Measurements from ENCODE around the gene MRGPRF. TPM values are rescaled to one million over a fixed set of nuclear protein-coding genes. Genes with fewer than 3 reads are reported as not detected.

Gene MRGPRF
- total and polyA plus RNA-seq, 2 of the 8 experiments (the other 6 are each of a cell fraction or from before 2014, with no cell fraction given) = 7.5 to 11.0 TPM

GRCh38 chr11:69037544-69037943, 24.5 kb upstream of the MRGPRF start:
- H2BK12ac ChIP-seq (ENCODE audit: low read depth, low read length) = no peak overlapping the region
- H3K23me2 ChIP-seq (ENCODE audit: low read depth, low read length) = no peaks in the 10 kb centered on the region
- H3K27ac ChIP-seq (ENCODE audit: low read depth, low read length) = no peak overlapping the region
- DNase-seq (ENCODE audit: low read depth in 1 of 2, low spot score in 2 of 2) (no peak), FAIRE-seq (no peak)
- H3K4ac ChIP-seq (replicated peaks; ENCODE audit: insufficient read length, low read depth, low read length) = no peak overlapping the region
- H3K23ac ChIP-seq (ENCODE audit: insufficient read length) = no peak overlapping the region
- no peak overlapping the region for H3K4me3 ChIP-seq (ENCODE audit: extremely low read depth in 1 of 4, insufficient read depth in 2 of 4, low read depth in 3 of 4, low read length in 4 of 4)
- WGBS, 2 experiments (ENCODE audit: extremely low coverage in 1 of 2, insufficient coverage in 1 of 2, insufficient read length in 1 of 2, insufficient replicate concordance in 2 of 2, low coverage in 1 of 2, low lambda C conversion rate in 2 of 2, missing lambda C conversion rate in 1 of 2) = 94% methylated on average over 8 of the region's 8 CpGs; no CpG with 5 or more reads in 1 of the 2 experiments
- no peaks in the 10 kb centered on the region for H3K79me1 ChIP-seq (ENCODE audit: low read depth, low read length)
- H3K27me3 ChIP-seq (replicated peaks in 1 of 4; ENCODE audit: control insufficient read depth in 3 of 4, extremely low read depth in 1 of 4, insufficient read depth in 3 of 4, low read length in 3 of 4) = no peaks in the 10 kb centered on the region; a peak in 1 of 7 replicates
- H2BK15ac ChIP-seq (ENCODE audit: low read length) = no peak overlapping the region
- no peak overlapping the region for H4K5ac ChIP-seq (ENCODE audit: insufficient read length, low read depth, low read length)
- no peak overlapping the region for H2AFZ ChIP-seq (ENCODE audit: low read length)
- POLR2A ChIA-PET (ENCODE audit: partially characterized antibody) = interaction anchor here (0.8 kb wide), 1 partner anchor 12 kb away, joined by 3 read pairs; the partner anchor contains the start of gene TPCN2
- no peak overlapping the region for H3K4me2 ChIP-seq (ENCODE audit: insufficient read depth in 1 of 2, low read depth in 2 of 2, low read length in 2 of 2)
- H2BK5ac ChIP-seq (ENCODE audit: low read depth, low read length) = no peak overlapping the region
- H4K20me1 ChIP-seq (replicated peaks in 1 of 2; ENCODE audit: control insufficient read depth in 1 of 2, insufficient read depth in 2 of 2, low read length in 2 of 2) = no peaks in the 10 kb centered on the region
- H3K9ac ChIP-seq (replicated peaks in 1 of 4; ENCODE audit: extremely low read depth in 1 of 4, low read depth in 3 of 4, low read length in 3 of 4) = no peak overlapping the region
- H3K18ac ChIP-seq (ENCODE audit: extremely low read depth, low read length) = no peak overlapping the region
- no peak overlapping the region for H2BK120ac ChIP-seq (replicated peaks; ENCODE audit: low read depth, low read length)
- no peaks in the 10 kb centered on the region for H3K9me3 ChIP-seq (ENCODE audit: insufficient read depth in 2 of 2, low read depth in 1 of 2, low read length in 1 of 2)
- no peak overlapping the region for H2BK20ac ChIP-seq (ENCODE audit: low read length)
- no peaks in the 10 kb centered on the region for H3K79me2 ChIP-seq (ENCODE audit: control insufficient read depth in 1 of 2, insufficient read depth in 2 of 2, low read length in 2 of 2)
- no peak overlapping the region for H2AK5ac ChIP-seq (ENCODE audit: low read depth, low read length)
- CTCF ChIA-PET (ENCODE audit: partially characterized antibody) = interaction anchor here (1.3 kb wide), 1 partner anchor 10 kb away, joined by 3 read pairs; no protein-coding TSS in a partner anchor
- H3K4me1 ChIP-seq (replicated peaks in 1 of 4; ENCODE audit: control insufficient read depth in 3 of 4, insufficient read depth in 4 of 4, low read length in 3 of 4) = peaks cover 0 to 12% (median 4%) of the 10 kb centered on the region in 4 experiments; a peak in 5 of 7 replicates
- H4K91ac ChIP-seq (replicated peaks; ENCODE audit: insufficient read length, low read length) = no peak overlapping the region
- H3K36me3 ChIP-seq (ENCODE audit: control insufficient read depth in 2 of 4, insufficient read depth in 4 of 4, low read length in 3 of 4) = no peaks in the 10 kb centered on the region
- no peak overlapping the region for H3K56ac ChIP-seq (replicated peaks; ENCODE audit: insufficient read length, low read depth, low read length)
- no peak overlapping the region for H4K8ac ChIP-seq (ENCODE audit: extremely low read depth, insufficient read depth, low read length)
- H3K14ac ChIP-seq (ENCODE audit: insufficient read length) = no peak overlapping the region
- no peak for TF ChIP-seq TCF12 (IDR thresholded peaks at IDR 0.05; ENCODE audit: low read depth, low read length)
- no peak for TF ChIP-seq SIRT6 (IDR thresholded peaks at IDR 0.05; ENCODE audit: low read length)
- TF ChIP-seq CREB1 (IDR thresholded peaks at IDR 0.05) = no peak
- TF ChIP-seq RNF2 (IDR thresholded peaks at IDR 0.05; ENCODE audit: borderline replicate concordance, low read depth, low read length, missing control alignments, poor library complexity, severe bottlenecking) = no peak
- no peak for TF ChIP-seq RFX5 (IDR thresholded peaks at IDR 0.05; ENCODE audit: borderline replicate concordance, low read depth, low read length)
- TF ChIP-seq CEBPB (IDR thresholded peaks at IDR 0.05; ENCODE audit: low read depth, low read length) = no peak
- no peak for TF ChIP-seq GABPA (IDR thresholded peaks at IDR 0.05; ENCODE audit: borderline replicate concordance, insufficient read depth, low read length)
- no peak for TF ChIP-seq SRF (IDR thresholded peaks at IDR 0.05; ENCODE audit: low read depth, low read length)
- TF ChIP-seq E2F6 (IDR thresholded peaks at IDR 0.05) = no peak
- no peak for TF ChIP-seq CHD1 (IDR thresholded peaks at IDR 0.05; ENCODE audit: low read depth, low read length)
- TF ChIP-seq ATF3 (IDR thresholded peaks at IDR 0.05; ENCODE audit: insufficient read depth, low read depth, low read length) = no peak
- no peak for TF ChIP-seq CBX5 (IDR thresholded peaks at IDR 0.05; ENCODE audit: low read depth, low read length)
- TF ChIP-seq BCL11A (IDR thresholded peaks at IDR 0.05; ENCODE audit: low read depth in 2 of 2, low read length in 2 of 2) = no peak

Measured in H1 (cell line).